Coronary artery (tissue), 2 donors: ENCODE measurements around the gene NXF2.
A peak's percentile ranks its signal among the peaks of the same experiment; 100 is the strongest.
"Not testable (repeated sequence)": the region's sequence is repeated elsewhere in the genome, so short reads cannot be mapped to it uniquely, and the experiment has no call there.

Experiments
- DNase-seq: peaks from one replicate; pipeline ENCODE4 v3.0.0-alpha.2; 2017; ENCODE audit warnings: low spot score
- H3K27ac ChIP-seq, 2 donors: fragments of 200-600 bp; sonication (generic); one replicate each; pipeline ENCODE4 v1.5.1; 2016 to 2019
- H3K4me3 ChIP-seq: fragments of 200-600 bp; sonication (generic); 2 replicates; pipeline ENCODE4 v1.5.1; 2016; ENCODE audit warnings: mild to moderate bottlenecking, moderate library complexity
- TF ChIP-seq, protein P1 (sequence below): fragments of 200-600 bp; sonication (generic); IDR thresholded peaks from one replicate; pipeline ENCODE4 v1.5.1; 2019; ENCODE audit warnings: antibody characterized with exemption

The NXF2 gene

DNA sequence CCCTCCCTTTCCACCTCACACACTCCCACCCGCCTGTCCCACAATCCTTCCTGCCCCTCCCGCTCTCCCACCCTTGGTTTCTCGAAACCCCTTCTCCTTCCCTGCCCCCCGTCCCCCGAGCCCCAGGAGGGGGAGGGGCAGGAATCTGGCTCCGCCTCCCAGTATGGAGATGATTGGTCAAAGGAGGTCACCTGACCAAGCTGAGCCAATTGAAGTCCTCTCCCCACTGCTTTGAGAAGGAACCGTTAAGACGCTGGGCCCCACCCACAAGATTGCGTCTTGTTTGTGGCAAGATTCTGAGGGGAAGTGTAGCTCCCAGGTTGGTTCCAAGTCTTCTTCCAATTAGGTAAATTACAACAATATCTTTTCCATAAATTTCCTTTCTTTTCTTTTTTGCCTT is at the start of gene NXF2:
NXF2 (plus strand) TSS at position 275 of the 400 bp plus-strand sequence. CDS start 59,912 bp downstream, outside the sequence.
- DNase-seq, H3K27ac ChIP-seq, H3K4me3 ChIP-seq: not testable (repeated sequence)

GRCh38 chrX:102207940-102208339 is 39.0 kb upstream of the NXF2 start:
- not testable (repeated sequence) for H3K27ac ChIP-seq, H3K4me3 ChIP-seq, DNase-seq

- not testable (repeated sequence) for DNase-seq, H3K4me3 ChIP-seq, H3K27ac ChIP-seq
Measured at GRCh38 chrX:102214986-102215385, 32.0 kb upstream of the NXF2 start, which contains the start of gene TCP11X1. TSS of gene TCP11X1 (plus strand) at chrX:102215301.

DNA sequence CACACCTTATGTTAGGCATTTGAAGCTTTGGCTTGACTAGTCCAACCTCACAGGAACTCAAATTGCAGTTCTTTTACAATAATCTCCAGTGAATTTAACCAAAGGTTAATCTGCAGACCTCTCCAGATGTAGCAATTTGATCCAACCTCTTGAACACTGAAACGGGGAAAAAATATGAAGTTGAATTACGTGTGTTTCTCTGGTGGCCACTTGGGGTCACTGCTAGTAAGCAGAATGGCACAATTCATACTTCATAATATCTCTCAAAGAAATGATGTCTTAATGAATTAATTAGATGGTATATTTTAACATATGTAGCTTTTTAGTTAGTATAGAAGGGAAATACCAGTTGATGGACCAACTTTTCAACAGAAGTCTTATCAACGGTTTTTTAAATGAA is 30.5 kb upstream of the NXF2 start:
- H3K27ac ChIP-seq, DNase-seq, H3K4me3 ChIP-seq: not testable (repeated sequence)

GRCh38 chrX:102235678-102236077 is 11.3 kb upstream of the NXF2 start:
- not testable (repeated sequence) for DNase-seq, H3K4me3 ChIP-seq, H3K27ac ChIP-seq

- not testable (repeated sequence) for DNase-seq, H3K4me3 ChIP-seq, H3K27ac ChIP-seq
Measured at GRCh38 chrX:102240265-102240664, 6.7 kb upstream of the NXF2 start.

DNA sequence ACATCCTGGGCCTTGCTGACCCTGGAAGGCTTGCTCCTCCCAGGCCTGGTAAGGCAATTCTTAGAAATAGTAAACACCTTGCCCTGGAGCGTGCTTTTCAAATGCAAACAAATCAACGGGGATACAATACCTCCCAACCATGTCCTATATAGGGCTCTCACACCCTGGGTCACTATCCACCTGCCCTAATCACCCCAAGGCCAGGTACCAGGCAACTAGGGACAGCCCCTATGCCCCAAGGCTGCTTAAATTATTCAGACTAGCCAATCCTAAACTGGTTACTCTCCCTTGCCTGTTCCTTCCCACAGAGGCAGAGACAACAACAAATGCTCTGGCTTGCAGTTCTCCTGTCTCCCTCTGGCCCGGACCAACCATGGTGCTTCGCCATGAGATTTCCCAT is 25.3 kb downstream of the NXF2 start:
- DNase-seq, H3K4me3 ChIP-seq, H3K27ac ChIP-seq: not testable (repeated sequence)

- no peak for DNase-seq
- Histone ChIP-seq H3K27ac (no peak overlapping the region), H3K4me3 (no peak overlapping the region)
- TF ChIP-seq, protein P1, sequence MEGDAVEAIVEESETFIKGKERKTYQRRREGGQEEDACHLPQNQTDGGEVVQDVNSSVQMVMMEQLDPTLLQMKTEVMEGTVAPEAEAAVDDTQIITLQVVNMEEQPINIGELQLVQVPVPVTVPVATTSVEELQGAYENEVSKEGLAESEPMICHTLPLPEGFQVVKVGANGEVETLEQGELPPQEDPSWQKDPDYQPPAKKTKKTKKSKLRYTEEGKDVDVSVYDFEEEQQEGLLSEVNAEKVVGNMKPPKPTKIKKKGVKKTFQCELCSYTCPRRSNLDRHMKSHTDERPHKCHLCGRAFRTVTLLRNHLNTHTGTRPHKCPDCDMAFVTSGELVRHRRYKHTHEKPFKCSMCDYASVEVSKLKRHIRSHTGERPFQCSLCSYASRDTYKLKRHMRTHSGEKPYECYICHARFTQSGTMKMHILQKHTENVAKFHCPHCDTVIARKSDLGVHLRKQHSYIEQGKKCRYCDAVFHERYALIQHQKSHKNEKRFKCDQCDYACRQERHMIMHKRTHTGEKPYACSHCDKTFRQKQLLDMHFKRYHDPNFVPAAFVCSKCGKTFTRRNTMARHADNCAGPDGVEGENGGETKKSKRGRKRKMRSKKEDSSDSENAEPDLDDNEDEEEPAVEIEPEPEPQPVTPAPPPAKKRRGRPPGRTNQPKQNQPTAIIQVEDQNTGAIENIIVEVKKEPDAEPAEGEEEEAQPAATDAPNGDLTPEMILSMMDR, result no peak
Measured at GRCh38 chrX:102338162-102338561, 91.2 kb downstream of the NXF2 start.

GRCh38 chrX:102339312-102340298 is 92.6 kb downstream of the NXF2 start:
- peak; percentile 59 for DNase-seq
- TF ChIP-seq, protein P1, result no peak

GRCh38 chrX:102341867-102342266 is 94.9 kb downstream of the NXF2 start:
- TF ChIP-seq, protein P1, result no peak
- Histone ChIP-seq H3K4me3 (no peak overlapping the region), H3K27ac (no peak overlapping the region)
- DNase-seq, result no peak

More at GRCh38 chrX:102339312-102340298, 92.6 kb downstream of the NXF2 start:
- Histone ChIP-seq H3K4me3 (no peak overlapping the region), H3K27ac (no peak overlapping the region)

- Histone ChIP-seq H3K27ac (no peak overlapping the region), H3K4me3 (no peak overlapping the region)
- TF ChIP-seq, protein P1, result peak; percentile 55
- no peak for DNase-seq
Measured at GRCh38 chrX:102345916-102346315, 98.9 kb downstream of the NXF2 start.
